Renal cortex interstitium (tissue), 11 donors: ENCODE data around the gene RIGI. TPM values are rescaled to one million over a fixed set of nuclear protein-coding genes. Genes with fewer than 3 reads are reported as not detected.
"Not testable (repeated sequence)": the region's sequence is repeated elsewhere in the genome, so short reads cannot be mapped to it uniquely, and the experiment has no call there.

Source experiments
- DNase-seq, 11 donors: peaks; one replicate each; pipeline ENCODE4 v3.0.0-alpha.2; 2013; ENCODE audit warnings: low read depth in 9 of 11, low spot score in 4 of 11; ENCODE audit errors: extremely low read depth in 1 of 11
- polyA plus RNA-seq, 3 donors: library from polyadenylated mRNA; unstranded; fragments of 120-200 nt; gene quantifications; one replicate each; pipeline ENCODE4 v1.2.1, GENCODE V29; 2013; ENCODE audit not compliant: insufficient read length in 3 of 3

RIGI gene
- polyA plus RNA-seq, 3 donors: 10.9 to 13.6 (median 13.4) TPM

DNA sequence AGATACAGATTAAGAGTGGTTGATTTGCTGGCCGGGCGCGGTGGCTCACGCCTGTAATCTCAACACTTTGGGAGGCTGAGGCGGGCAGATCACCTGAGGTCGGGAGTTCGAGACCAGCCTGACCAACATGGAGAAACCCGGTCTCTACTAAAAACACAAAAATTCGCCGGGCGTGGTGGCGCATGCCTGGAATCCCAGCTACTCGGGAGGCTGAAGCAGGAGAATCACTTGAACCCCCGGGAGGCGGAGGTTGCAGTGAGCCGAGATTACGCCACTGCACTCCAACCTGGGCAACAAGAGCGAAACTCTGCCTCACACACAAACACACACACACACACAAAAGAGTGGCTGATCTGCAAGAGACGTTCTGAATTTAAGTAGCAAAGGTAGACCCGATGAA is 22.2 kb upstream of the RIGI start:
- not testable (repeated sequence) for DNase-seq

DNA sequence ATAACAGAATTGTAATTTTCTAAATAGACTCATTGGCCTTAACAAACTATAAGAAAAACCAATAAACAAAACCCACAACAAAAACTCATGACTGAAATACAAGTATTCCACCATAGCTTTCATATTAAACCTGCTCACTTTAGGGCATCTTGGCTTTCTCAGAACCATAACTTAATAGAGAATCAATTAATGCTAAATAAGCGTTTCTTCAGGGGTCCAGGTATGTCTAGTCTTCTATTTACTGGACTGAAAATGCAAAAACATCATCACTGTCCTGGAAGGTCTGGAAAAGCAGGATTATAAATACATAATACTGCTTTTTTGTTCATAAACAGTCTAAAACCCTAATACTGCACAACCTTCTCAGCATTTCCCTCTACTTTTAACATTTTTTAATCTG is 19.9 kb upstream of the RIGI start:
- DNase-seq: no peak

DNA sequence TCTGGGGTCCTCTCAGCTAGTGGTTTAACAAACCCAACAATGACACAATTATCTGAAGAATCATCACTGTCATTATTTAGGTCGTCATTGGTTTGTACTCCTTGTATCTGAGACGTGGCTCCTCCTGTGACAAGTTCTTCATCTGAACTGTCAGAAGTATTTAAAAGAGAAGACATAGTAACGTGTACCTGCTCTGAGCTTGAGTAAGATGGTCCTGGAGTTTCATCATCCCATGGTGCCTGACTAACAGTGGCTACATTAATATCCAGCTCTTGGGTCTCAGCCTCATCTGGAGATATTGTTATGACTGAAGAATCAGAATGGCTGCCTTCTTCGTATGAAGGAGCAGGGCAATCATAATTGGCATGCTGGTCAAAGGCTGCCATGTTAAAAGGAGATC is 17.1 kb upstream of the RIGI start:
- DNase-seq: no peak

DNA sequence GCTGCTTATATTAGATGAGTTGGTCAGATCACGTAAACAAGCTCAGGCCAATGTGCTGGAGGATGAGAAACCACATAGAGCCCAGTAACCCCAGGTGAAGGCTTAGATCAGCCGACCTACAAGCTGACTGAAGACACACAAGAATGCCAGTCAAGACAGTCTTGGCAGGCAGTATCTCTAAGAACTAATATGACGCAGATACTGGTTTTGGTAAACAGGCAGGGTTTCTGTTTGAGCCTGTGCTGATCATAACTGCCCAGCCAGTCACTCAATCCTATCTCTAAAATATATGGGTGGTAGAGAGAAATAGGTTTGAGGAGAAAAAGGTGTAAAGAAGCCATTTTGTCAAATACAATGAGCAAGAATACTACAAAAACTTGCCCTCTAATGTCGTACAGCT is 7.8 kb upstream of the RIGI start:
- no peak for DNase-seq

DNA sequence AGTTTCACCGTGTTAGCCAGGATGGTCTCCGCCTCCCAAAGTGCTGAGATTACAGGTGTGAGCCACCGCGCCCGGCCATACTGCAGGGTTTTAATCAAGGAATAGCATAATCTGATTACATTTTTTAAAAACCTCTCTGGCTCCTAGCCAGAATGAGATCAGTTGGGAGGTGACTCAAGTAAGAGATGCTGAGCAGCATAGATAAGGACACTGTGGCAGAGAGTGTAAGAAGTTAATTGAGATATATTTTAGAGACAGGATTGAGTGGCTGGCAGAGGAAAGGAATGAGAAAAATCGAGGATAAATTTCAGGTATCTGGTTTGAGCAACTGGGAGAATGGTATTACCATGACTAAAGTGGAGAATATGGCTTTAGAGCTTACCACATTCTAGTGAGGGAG is 7.3 kb upstream of the RIGI start:
- DNase-seq: no peak

- DNase-seq: no peak
These were observed 682 bp upstream of the RIGI start for GRCh38 chr9:32526707-32527048.

- peak in 1 of 11 donors; percentile 12 for DNase-seq
These were observed 326 bp downstream of the RIGI start for GRCh38 chr9:32525709-32526030.

DNA sequence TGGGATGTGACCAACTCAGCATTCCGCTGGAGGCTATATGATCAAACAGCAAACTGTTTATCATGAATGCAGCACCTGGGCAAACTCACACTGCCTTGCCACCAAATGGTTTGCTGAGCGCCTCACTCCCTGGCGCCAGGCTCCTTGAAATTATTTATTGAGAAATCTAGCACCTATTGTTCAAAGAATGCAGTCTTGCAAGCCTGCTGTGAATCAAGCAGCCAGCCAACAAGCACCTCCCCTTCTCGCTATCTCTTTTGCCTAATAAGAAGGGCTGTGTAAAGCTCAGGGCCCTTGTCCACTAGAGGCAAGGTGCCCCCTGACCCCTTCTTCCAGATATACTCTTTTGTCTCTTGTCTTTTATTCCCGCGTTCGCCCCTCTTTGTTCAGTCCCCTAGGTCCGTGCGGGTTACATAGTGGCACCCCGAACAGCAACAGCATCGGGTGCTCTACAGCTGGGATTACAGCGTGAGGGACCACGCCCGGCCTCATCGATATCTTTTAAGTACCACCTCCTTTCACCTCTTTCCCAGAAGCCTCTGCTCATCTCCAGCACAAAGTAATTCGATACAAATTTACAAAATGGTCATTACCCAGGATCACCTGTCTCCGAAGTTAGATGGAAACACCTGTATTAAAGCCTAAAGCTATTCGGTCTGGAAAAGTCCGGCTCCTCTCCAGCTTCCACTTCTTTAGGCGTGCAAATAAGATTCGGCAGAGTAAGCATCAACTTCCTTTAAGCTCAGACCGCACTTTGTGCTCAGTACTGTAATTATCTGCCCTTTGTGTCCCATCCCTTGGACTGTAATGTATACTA is 896 bp downstream of the RIGI start:
- DNase-seq: peak in 4 of 11 donors; percentile 7 to 19 (median 14)

DNA sequence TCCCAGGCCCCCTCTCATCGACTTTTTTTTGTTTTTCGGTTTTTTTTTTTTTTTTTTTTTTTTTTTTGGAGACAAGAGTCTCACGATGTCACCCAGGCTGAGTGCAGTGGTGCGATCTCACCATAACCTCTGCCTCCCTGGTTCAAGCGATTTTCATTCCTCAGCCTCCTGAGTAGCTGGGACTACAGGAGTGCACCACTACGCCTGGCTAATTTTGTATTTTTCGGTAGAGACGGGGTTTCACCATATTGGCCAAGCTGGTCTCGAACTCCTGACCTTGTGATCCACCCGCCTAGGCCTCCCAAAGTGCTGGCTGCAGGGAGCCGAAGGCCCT is 1.5 kb downstream of the RIGI start:
- DNase-seq: not testable (repeated sequence)

- no peak for DNase-seq
These were observed 2.1 kb downstream of the RIGI start for GRCh38 chr9:32523910-32524309.

DNA sequence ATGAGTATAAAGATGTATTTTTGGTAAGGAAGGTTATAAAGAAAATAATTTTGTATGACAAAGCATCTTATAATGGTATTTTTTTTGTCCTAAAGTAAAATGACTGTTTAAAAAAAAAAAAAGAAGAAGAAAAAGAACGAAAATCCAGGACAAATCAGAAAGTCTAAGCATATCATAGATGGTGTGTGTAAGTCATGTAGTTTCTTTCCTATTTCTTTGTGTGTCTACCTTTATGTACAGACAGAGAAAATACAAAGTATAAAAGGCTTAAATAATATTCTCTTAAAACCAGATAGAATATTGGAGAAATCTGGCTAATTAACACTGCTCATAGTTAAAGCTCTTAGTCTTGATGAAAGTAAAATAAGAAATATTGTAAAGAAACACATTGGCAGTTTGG is 7.7 kb downstream of the RIGI start:
- DNase-seq: no peak

GRCh38 chr9:32516241-32516640 is 9.8 kb downstream of the RIGI start:
- DNase-seq: no peak

DNA sequence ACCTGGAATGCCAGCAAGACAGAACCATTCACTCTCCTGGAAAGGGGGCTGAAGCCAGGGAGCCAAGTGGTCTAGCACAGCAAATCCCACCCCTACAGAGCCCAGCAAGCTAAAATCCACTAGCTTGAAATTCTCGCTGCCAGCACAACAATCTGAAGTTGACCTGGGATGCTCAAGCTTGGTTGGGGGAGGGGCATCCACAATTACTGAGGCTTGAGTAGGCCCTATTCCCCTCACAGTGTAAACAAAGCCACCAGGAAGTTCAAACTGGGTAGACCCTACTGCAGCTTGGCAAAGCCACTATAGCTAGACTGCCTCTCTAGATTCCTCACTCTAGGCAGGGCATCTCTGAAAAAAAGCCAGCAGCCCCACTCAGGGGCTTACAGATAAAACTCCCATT is 17.3 kb downstream of the RIGI start:
- DNase-seq: no peak

DNA sequence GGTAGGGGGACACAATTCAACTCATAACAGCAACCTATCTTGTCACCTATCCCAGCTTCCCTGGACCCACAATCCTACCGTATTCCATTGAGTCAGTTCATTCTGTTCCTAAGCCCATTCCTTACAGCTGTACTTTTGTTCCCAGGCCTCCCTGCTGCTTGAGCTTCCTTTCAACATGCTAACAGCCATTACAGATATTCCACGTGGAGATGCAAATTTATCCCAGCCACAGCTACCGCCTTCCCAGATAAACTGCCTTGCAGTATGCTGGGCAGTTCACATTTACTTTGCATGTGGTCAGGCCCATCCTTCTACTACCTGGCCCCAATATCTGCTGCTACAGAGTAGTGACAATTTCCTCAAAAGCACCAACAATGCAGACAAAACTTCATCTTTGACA is 23.0 kb downstream of the RIGI start:
- DNase-seq: no peak

DNA sequence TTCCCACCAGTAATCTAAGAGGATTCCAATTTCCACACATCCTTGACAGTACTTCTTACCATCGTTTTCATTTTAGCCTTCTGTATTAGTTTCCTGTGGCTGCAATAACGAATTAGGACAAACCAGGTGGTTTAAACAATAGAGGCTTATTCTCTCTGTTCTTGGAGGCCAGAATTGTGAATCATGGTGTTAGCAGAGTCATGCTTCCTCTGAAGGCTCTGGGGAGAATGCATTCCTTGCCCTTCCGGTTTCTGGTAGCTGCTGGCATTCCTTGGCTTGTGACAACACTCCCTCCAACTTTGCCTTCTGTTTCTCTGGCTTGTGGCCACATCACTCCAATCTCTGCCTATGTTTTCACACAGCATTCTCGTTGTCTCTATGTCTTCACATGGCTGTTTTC is 23.5 kb downstream of the RIGI start:
- DNase-seq: no peak

- no peak for DNase-seq
These were observed 24.1 kb downstream of the RIGI start for GRCh38 chr9:32501868-32502267.

DNA sequence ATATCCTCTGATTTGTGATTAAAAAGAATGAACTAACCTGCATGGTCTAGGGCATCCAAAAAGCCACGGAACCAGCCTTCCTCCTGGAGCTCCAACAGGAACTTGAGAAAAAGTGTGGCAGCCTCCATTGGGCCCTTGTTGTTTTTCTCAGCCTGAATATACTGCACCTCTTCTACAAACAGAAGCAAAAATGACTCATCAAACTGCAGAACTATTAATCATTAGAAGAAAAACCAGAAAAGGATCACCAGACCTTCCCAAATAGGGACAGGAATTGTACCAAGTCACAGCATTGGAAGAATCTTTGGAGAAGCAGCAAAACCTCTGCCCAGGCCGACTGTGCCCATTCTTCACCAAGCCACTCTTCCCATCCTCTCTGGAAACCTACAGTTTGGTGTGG is 25.2 kb downstream of the RIGI start:
- DNase-seq: no peak

DNA sequence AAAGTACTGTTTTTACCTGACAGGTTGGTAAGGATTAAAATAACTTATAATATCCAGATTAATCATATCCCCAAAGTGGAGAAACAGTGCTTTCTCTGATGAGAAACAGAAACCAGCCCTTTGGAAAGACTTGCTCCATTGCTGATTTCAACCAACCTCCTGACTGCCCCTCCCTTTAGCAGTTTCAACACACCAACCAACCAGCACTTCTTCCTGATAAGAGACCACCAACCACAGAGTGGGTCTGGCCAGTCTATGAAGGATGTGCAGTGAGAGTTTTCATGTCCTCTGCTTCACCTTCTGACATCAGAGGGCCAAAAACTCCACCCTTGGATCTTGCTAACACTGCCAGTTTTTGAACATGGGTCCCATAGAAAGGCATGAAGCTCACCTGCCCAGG is 28.1 kb downstream of the RIGI start:
- no peak for DNase-seq

DNA sequence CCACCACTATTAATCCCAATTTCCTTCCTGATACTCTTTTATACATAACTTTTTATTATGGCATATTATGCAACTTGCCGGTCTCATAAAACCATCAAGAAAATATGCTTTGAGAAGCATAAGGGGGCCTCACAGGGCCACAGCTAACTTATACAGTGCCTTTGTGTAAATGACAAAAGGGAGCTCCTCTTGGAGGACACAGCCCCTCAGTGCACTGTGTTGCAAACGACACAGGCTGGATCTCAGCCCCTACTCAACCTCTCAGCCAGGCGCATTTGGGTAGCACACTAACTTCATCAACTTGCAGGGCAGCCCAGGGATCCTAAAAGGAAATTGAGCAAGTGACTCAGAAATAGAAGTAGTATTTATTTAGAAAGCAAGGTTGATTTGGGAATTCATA is 35.4 kb downstream of the RIGI start:
- DNase-seq: peak in 9 of 11 donors; percentile 3 to 23 (median 8)

DNA sequence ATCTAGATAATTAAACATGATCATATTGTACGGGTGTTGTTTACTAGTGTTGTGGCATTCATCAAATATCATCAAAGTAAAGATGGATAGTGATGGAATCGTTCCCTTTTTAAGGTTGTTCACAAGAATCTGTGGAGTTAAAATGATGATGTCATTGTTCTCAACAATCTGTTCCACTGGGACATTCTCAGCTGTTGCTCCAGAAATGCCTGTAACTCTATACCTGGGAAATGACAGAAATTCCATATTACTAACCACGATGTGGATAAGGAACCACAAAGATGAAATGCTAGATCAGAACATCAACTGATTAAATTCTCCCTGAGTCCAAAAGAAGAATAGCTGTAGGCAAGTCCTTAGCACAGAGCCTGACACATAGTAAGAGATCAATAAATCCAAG is 38.0 kb downstream of the RIGI start:
- no peak for DNase-seq

DNA sequence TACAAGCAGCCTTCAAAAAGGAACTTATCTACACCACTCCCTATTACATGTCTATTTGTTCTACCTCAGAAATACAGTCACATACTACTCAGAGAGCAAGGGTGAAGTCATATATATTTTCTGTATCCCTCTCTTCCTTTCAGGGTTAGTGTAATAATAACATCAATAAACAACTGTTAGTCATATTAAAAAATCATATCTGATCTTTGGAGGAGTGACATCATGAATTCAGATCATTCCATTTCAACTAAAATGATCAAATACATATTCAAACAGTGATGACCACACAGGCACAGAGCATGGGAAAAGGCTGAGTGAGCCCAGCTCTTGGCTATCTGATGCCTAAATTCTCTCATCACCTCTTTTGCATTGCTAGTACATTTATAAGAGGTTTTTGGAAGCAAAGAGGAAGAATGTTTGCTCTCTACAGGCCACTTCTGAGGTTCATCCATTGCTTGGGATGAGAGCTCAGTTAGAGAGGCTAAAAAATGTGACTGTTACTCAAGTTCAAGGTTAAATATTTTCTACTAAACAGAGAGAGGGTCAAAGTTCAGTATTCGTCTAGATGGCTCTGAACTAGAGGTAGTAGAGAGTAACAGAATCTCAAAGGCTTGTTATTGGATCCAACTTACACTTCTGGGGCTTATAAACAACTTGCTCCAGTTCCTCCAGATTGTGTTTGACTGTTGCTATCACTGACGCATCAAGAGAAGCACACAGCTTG is 39.0 kb downstream of the RIGI start:
- peak in 1 of 11 donors; percentile 3 for DNase-seq
